Stomach (tissue), 4 donors: ENCODE measurements around the gene TBC1D5.

Experiments used
- POLR2AphosphoS5 ChIP-seq, 3 donors: sonication (generic); formaldehyde crosslinking; IDR thresholded peaks; one replicate each; pipeline ENCODE4 v1.6.1; 2016; ENCODE audit warnings: antibody characterized with exemption in 3 of 3
- TF ChIP-seq, protein P1 (sequence below), 7 experiments: fragments of 450-650 bp in 4 of 7; fragments of 200-600 bp in 3 of 7; sonication (generic) in 3 of 7; IDR thresholded peaks; one replicate each; pipeline ENCODE4 v1.5.1; 2016 to 2019; ENCODE audit warnings: antibody characterized with exemption in 7 of 7, control low read depth in 2 of 7, mild to moderate bottlenecking in 1 of 7

- TF ChIP-seq, protein P1, sequence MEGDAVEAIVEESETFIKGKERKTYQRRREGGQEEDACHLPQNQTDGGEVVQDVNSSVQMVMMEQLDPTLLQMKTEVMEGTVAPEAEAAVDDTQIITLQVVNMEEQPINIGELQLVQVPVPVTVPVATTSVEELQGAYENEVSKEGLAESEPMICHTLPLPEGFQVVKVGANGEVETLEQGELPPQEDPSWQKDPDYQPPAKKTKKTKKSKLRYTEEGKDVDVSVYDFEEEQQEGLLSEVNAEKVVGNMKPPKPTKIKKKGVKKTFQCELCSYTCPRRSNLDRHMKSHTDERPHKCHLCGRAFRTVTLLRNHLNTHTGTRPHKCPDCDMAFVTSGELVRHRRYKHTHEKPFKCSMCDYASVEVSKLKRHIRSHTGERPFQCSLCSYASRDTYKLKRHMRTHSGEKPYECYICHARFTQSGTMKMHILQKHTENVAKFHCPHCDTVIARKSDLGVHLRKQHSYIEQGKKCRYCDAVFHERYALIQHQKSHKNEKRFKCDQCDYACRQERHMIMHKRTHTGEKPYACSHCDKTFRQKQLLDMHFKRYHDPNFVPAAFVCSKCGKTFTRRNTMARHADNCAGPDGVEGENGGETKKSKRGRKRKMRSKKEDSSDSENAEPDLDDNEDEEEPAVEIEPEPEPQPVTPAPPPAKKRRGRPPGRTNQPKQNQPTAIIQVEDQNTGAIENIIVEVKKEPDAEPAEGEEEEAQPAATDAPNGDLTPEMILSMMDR (IDR thresholded peaks at IDR 0.05) = no peak
- TF ChIP-seq POLR2AphosphoS5 (IDR thresholded peaks at IDR 0.05) = no peak
Measured at GRCh38 chr3:17670749-17671148, 71.7 kb downstream of the TBC1D5 start.
